HFFc6 (cell line): ENCODE results near the gene PSMD1. TPM values are rescaled to one million over a fixed set of nuclear protein-coding genes. Genes with fewer than 3 reads are reported as not detected.

Experiments used
- DNase-seq: peaks from one replicate; pipeline ENCODE4 v3.0.0-alpha.2; 2018
- H3K27ac Mint-ChIP-seq: 2 replicates; pipeline ENCODE4 v1.8.0; 2020; ENCODE audit warnings: mild to moderate bottlenecking, mixed read lengths
- H3K27me3 Mint-ChIP-seq: 2 replicates; pipeline ENCODE4 v1.8.0; 2021; ENCODE audit warnings: mild to moderate bottlenecking, moderate library complexity, mixed read lengths; ENCODE audit not compliant: insufficient read depth
- H3K36me3 Mint-ChIP-seq: 2 replicates; pipeline ENCODE4 v1.8.0; 2021; ENCODE audit warnings: low read depth, mixed read lengths
- H3K4me1 Mint-ChIP-seq: 2 replicates; pipeline ENCODE4 v1.8.0; 2020; ENCODE audit warnings: low read depth, mixed read lengths
- H3K4me3 Mint-ChIP-seq: 2 replicates; pipeline ENCODE4 v1.8.0; 2020; ENCODE audit warnings: mild to moderate bottlenecking, moderate library complexity, mixed read lengths
- H3K9me3 Mint-ChIP-seq: 2 replicates; pipeline ENCODE4 v1.8.0; 2020; ENCODE audit warnings: mild to moderate bottlenecking, mixed read lengths
- total RNA-seq, 6 experiments: library from RNA; stranded (reverse); fragmentation: NEBNext Ultra II Directional; extraction: Animal tissue kit (Norgen Biotek cat#: 25700); gene quantifications; 2 replicates in 1 of 6; 3 replicates in 5 of 6; pipeline ENCODE4 v1.2.3, GENCODE V29; 2021
- TF ChIP-seq, protein P1 (sequence below): fragments of 200-600 bp; sonication (generic); IDR thresholded peaks from 2 replicates; pipeline ENCODE4 v1.5.0; 2021; ENCODE audit warnings: antibody characterized with exemption, mild to moderate bottlenecking

The PSMD1 gene
- total RNA-seq, 6 experiments from 2014 or later = 139 to 200 (median 167) TPM

DNA sequence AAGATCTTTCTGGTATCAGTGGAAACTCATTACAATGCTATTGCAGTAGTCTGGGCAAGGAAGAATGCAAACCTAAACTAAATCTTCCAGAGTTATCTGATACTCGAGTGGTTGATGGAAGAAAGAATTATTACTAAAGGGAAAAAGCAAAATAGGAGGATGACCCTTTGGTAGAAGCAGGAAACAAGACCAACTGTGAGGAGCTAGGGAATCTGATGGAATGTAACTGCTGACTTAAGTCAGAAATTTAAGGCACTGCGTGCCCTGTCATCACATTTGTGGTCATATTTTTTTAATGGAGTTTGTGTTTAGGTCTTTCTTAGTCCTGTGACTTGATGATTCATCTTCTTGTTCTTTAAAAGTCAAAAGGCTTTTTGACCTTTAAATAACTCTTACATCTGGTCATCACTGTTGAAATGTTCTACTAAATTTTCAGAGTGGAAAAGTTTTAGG, 105.2 kb downstream of the PSMD1 start:
- no peaks in the 10 kb centered on the region for H3K9me3 Mint-ChIP-seq
- H3K4me1 Mint-ChIP-seq = peaks cover 77% of the 10 kb centered on the region
- H3K27ac Mint-ChIP-seq = peak overlapping the region; percentile 95
- peak overlapping the region; percentile 84; the same call in 1 of the 2 replicates for H3K4me3 Mint-ChIP-seq
- peaks cover 40% of the 10 kb centered on the region for H3K36me3 Mint-ChIP-seq
- DNase-seq = peak; percentile 97
- H3K27me3 Mint-ChIP-seq = no peaks in the 10 kb centered on the region; the same call in 1 of the 2 replicates
- TF ChIP-seq, protein P1, sequence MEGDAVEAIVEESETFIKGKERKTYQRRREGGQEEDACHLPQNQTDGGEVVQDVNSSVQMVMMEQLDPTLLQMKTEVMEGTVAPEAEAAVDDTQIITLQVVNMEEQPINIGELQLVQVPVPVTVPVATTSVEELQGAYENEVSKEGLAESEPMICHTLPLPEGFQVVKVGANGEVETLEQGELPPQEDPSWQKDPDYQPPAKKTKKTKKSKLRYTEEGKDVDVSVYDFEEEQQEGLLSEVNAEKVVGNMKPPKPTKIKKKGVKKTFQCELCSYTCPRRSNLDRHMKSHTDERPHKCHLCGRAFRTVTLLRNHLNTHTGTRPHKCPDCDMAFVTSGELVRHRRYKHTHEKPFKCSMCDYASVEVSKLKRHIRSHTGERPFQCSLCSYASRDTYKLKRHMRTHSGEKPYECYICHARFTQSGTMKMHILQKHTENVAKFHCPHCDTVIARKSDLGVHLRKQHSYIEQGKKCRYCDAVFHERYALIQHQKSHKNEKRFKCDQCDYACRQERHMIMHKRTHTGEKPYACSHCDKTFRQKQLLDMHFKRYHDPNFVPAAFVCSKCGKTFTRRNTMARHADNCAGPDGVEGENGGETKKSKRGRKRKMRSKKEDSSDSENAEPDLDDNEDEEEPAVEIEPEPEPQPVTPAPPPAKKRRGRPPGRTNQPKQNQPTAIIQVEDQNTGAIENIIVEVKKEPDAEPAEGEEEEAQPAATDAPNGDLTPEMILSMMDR = no peak

DNA sequence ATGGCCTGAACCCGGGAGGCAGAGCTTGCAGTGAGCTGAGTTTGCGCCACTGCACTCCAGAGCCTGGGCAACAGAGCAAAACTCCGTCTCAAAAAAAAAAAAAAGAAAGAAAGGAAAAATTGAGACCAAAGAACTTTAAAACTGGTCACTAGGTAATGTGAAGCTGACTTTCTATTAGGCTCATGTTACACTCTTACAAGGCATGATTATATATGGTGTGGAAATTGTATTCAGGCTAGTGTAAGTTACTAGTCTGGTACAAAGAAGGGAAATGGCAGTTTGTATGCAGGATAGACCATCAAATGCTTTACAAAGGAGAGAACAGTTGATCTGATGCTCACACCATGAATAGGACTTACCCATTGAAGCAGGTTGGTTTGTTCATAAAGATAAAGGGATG, 106.3 kb downstream of the PSMD1 start:
- DNase-seq = no peak
- TF ChIP-seq, protein P1 = no peak
- H3K27ac Mint-ChIP-seq = peak overlapping the region; percentile 95
- no peaks in the 10 kb centered on the region for H3K9me3 Mint-ChIP-seq
- H3K4me1 Mint-ChIP-seq = peaks cover 88% of the 10 kb centered on the region
- H3K4me3 Mint-ChIP-seq = peak overlapping the region; percentile 84
- no peaks in the 10 kb centered on the region; the same call in 1 of the 2 replicates for H3K27me3 Mint-ChIP-seq
- peaks cover 51% of the 10 kb centered on the region for H3K36me3 Mint-ChIP-seq

DNA sequence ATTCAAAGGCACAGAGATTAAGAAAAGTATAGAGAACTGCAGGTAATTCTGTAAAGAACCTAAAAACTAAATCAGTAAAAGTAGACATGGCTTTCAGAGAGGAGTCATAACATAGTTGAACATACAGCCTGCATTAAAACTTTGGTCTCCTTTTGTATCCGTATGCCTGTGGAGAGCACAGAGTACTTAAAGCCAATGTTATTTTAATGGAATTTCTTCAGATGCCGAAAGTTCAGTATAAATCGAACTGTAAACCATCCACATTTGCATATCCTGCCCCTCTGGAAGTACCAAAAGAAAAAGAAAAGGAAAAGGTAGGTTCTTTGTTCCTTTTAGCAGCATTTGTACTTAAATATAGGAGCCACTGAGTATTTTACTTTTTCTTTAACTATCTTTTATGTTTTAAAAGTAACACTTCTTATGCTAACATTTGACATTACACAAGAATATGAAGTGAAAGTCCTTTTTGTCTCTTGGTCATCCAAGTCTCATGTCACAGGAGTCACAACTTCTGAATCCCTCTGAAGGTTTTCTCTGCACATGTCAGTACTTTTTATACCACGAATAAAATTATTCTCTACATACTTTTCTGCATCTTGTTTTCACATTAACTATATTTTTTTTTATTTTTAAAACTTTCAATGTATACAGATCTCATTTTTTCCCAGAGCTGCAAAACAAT, 106.9 kb downstream of the PSMD1 start:
- TF ChIP-seq, protein P1 = no peak
- no peak for DNase-seq
- peaks cover 89% of the 10 kb centered on the region for H3K4me1 Mint-ChIP-seq
- H3K27ac Mint-ChIP-seq = peak overlapping the region; percentile 95
- no peaks in the 10 kb centered on the region for H3K9me3 Mint-ChIP-seq
- peaks cover 57% of the 10 kb centered on the region for H3K36me3 Mint-ChIP-seq
- peak overlapping the region; percentile 58 for H3K4me3 Mint-ChIP-seq
- no peaks in the 10 kb centered on the region; the same call in 1 of the 2 replicates for H3K27me3 Mint-ChIP-seq

DNA sequence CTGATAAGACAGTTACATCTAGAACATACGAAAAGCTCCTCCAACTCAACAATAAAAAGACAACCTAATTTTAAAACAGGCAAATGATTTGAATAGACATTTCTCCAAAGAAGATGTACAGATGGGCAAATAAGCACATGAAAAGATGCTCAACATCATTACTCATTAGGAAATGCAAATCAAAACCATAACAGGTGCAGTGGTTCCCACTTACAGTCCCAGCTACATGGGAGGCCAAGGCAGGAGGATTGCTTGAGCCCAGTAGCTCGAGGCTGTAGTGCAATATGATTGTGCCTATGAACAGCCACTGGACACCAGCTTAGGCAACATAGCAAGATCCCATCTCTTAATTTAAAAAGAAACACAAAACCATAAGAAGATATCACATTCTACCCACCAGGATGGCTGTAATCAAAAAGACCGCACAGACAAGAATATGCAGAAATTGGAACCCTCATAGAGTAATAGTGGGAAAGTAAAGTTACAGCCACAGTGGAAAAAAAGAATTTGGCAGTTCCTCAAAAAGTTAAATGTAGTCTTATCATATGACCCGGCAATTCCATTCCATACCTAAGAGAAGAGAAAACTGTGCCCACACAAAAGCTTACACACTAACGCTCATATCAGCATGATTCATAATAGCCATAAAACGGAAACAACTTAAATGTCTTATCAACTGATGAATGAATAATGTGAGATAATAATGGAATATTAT, 111.2 kb downstream of the PSMD1 start:
- Mint-ChIP-seq H3K27ac (peak overlapping the region; percentile 74), H3K36me3 (peaks cover 73% of the 10 kb centered on the region), H3K27me3 (no peaks in the 10 kb centered on the region), H3K4me3 (no peak overlapping the region), H3K9me3 (no peaks in the 10 kb centered on the region), H3K4me1 (peaks cover 73% of the 10 kb centered on the region)
- TF ChIP-seq, protein P1 = no peak
- no peak for DNase-seq

DNA sequence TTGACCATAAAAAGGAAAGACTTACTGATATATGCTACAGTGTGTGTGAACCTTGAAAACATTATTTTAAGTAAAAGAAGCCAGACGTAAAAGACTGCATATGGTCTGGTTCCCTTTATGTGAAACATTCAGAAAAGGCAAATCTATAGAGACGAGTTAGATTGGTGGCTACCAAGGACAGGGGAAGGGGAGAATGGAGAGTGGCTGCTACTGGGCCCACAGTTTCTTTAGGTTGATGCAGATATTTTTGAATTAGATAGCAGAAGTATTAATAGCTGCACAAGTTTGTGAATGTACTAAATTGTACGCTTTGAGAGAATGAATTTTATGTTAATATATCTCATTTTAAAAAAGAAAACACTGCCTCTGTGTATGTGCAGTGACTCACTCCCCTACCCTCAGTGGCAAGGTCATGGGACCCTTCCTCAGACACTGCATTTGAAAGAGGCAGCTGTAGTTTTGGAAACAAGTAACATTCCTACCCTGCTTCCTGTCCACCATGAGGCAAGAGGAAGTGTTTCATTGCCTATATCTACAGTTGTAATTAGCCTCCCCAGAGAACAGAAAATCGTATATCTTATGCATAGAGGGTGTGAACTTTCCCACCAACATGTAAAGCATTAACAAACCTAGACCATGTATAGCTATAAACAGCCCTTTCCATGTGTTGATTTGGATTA, 111.9 kb downstream of the PSMD1 start:
- Mint-ChIP-seq H3K4me1 (peaks cover 66% of the 10 kb centered on the region), H3K36me3 (peaks cover 67% of the 10 kb centered on the region), H3K27me3 (no peaks in the 10 kb centered on the region), H3K4me3 (no peak overlapping the region), H3K27ac (peak overlapping the region; percentile 74), H3K9me3 (no peaks in the 10 kb centered on the region)
- DNase-seq = no peak
- TF ChIP-seq, protein P1 = no peak
